Measurements from ENCODE around the gene TBX1.

The TBX1 gene

GRCh38 chr22:19731361-19732135, 29.0 kb upstream of the TBX1 start:
- Histone ChIP-seq H3K4me3 (replicated peaks; ENCODE audit: insufficient read depth, low read length) (no peak overlapping the region), H3K27ac (replicated peaks) (no peak overlapping the region), H3K27me3 (ENCODE audit: insufficient read depth, poor library complexity, severe bottlenecking) (no peaks in the 10 kb centered on the region)
- no peak for DNase-seq (ENCODE audit: low read depth in 1 of 2, low spot score in 1 of 2)
- TF ChIP-seq REST (IDR thresholded peaks at IDR 0.05; ENCODE audit: insufficient replicate concordance, low read depth) (no peak), GABPA (IDR thresholded peaks at IDR 0.05; ENCODE audit: low read depth) (no peak), POLR2AphosphoS5 (IDR thresholded peaks at IDR 0.05; ENCODE audit: low read depth) (no peak), SPI1 (IDR thresholded peaks at IDR 0.05; ENCODE audit: borderline replicate concordance, low read depth) (no peak), CTCF (IDR thresholded peaks at IDR 0.05; ENCODE audit: insufficient read depth, low read length) (no peak)

GRCh38 chr22:19732403-19733113, 28.0 kb upstream of the TBX1 start:
- no peak for DNase-seq (ENCODE audit: low read depth in 1 of 2, low spot score in 1 of 2)
- no peak for TF ChIP-seq POLR2AphosphoS5 (IDR thresholded peaks at IDR 0.05; ENCODE audit: low read depth)
- TF ChIP-seq REST (IDR thresholded peaks at IDR 0.05; ENCODE audit: insufficient replicate concordance, low read depth) = no peak
- no peak for TF ChIP-seq CTCF (IDR thresholded peaks at IDR 0.05; ENCODE audit: insufficient read depth, low read length)
- TF ChIP-seq GABPA (IDR thresholded peaks at IDR 0.05; ENCODE audit: low read depth) = no peak
- TF ChIP-seq SPI1 (IDR thresholded peaks at IDR 0.05; ENCODE audit: borderline replicate concordance, low read depth) = no peak
- H3K27me3 ChIP-seq (ENCODE audit: insufficient read depth, poor library complexity, severe bottlenecking) = no peaks in the 10 kb centered on the region
- no peak overlapping the region for H3K4me3 ChIP-seq (replicated peaks; ENCODE audit: insufficient read depth, low read length)
- no peak overlapping the region for H3K27ac ChIP-seq (replicated peaks)

GRCh38 chr22:19733755-19734154, 26.8 kb upstream of the TBX1 start:
- Histone ChIP-seq H3K27me3 (ENCODE audit: insufficient read depth, poor library complexity, severe bottlenecking) (no peaks in the 10 kb centered on the region), H3K27ac (replicated peaks) (no peak overlapping the region), H3K4me3 (replicated peaks; ENCODE audit: insufficient read depth, low read length) (no peak overlapping the region)
- TF ChIP-seq SPI1 (IDR thresholded peaks at IDR 0.05; ENCODE audit: borderline replicate concordance, low read depth) (no peak), POLR2AphosphoS5 (IDR thresholded peaks at IDR 0.05; ENCODE audit: low read depth) (no peak)
- DNase-seq (ENCODE audit: low read depth in 1 of 2, low spot score in 1 of 2) = no peak

GRCh38 chr22:19734163-19734562, 26.4 kb upstream of the TBX1 start:
- no peak overlapping the region for H3K4me3 ChIP-seq (replicated peaks; ENCODE audit: insufficient read depth, low read length)
- DNase-seq (ENCODE audit: low read depth in 1 of 2, low spot score in 1 of 2) = no peak
- TF ChIP-seq REST (IDR thresholded peaks at IDR 0.05; ENCODE audit: insufficient replicate concordance, low read depth) = no peak
- TF ChIP-seq POLR2AphosphoS5 (IDR thresholded peaks at IDR 0.05; ENCODE audit: low read depth) = no peak
- no peak for TF ChIP-seq GABPA (IDR thresholded peaks at IDR 0.05; ENCODE audit: low read depth)
- no peak for TF ChIP-seq CTCF (IDR thresholded peaks at IDR 0.05; ENCODE audit: insufficient read depth, low read length)
- TF ChIP-seq SPI1 (IDR thresholded peaks at IDR 0.05; ENCODE audit: borderline replicate concordance, low read depth) = no peak
- no peaks in the 10 kb centered on the region for H3K27me3 ChIP-seq (ENCODE audit: insufficient read depth, poor library complexity, severe bottlenecking)
- no peak overlapping the region for H3K27ac ChIP-seq (replicated peaks)

All from HL-60 (cell line).